ENCODE data around the gene PLAGL1.
"Not testable (repeated sequence)": the region's sequence is repeated elsewhere in the genome, so short reads cannot be mapped to it uniquely, and the experiment has no call there.

Gene PLAGL1

GRCh38 chr6:144047688-144048087 lies 39.6 kb upstream of the PLAGL1 start:
- no peaks in the 10 kb centered on the region for H3K9me3 ChIP-seq
- H3K27me3 ChIP-seq: no peaks in the 10 kb centered on the region
- H3K27ac ChIP-seq: no peak overlapping the region
- no peak overlapping the region for H3K4me3 ChIP-seq (ENCODE audit: low read depth in 1 of 2, low read length in 1 of 2)
- H3K36me3 ChIP-seq: no peaks in the 10 kb centered on the region
- TF ChIP-seq CTCF (IDR thresholded peaks at IDR 0.05): no peak
- no peaks in the 10 kb centered on the region for H3K4me1 ChIP-seq (ENCODE audit: control insufficient read depth in 1 of 2, insufficient read depth in 1 of 2, low read depth in 1 of 2, low read length in 1 of 2)

GRCh38 chr6:144046672-144047071 lies 38.6 kb upstream of the PLAGL1 start:
- H3K27ac ChIP-seq; H3K4me1 ChIP-seq (ENCODE audit: control insufficient read depth in 1 of 2, insufficient read depth in 1 of 2, low read depth in 1 of 2, low read length in 1 of 2); H3K27me3 ChIP-seq; H3K36me3 ChIP-seq; H3K4me3 ChIP-seq (ENCODE audit: low read depth in 1 of 2, low read length in 1 of 2); H3K9me3 ChIP-seq: not testable (repeated sequence)

GRCh38 chr6:144044989-144045388 lies 36.9 kb upstream of the PLAGL1 start:
- not testable (repeated sequence) for H3K4me3 ChIP-seq (ENCODE audit: low read depth in 1 of 2, low read length in 1 of 2); H3K27me3 ChIP-seq; H3K4me1 ChIP-seq (ENCODE audit: control insufficient read depth in 1 of 2, insufficient read depth in 1 of 2, low read depth in 1 of 2, low read length in 1 of 2); H3K9me3 ChIP-seq; H3K27ac ChIP-seq; H3K36me3 ChIP-seq

- Histone ChIP-seq H3K36me3 (no peaks in the 10 kb centered on the region), H3K27ac (peak overlapping the region; percentile 89), H3K27me3 (no peaks in the 10 kb centered on the region), H3K9me3 (no peaks in the 10 kb centered on the region), H3K4me3 (ENCODE audit: low read depth in 1 of 2, low read length in 1 of 2) (peak overlapping the region; percentile 62 to 86), H3K4me1 (ENCODE audit: control insufficient read depth in 1 of 2, insufficient read depth in 1 of 2, low read depth in 1 of 2, low read length in 1 of 2) (peaks cover 31 to 36% of the 10 kb centered on the region in 2 experiments)
- no peak for TF ChIP-seq CTCF (IDR thresholded peaks at IDR 0.05)
Observed at GRCh38 chr6:144036835-144037195, 28.8 kb upstream of the PLAGL1 start.

GRCh38 chr6:144036064-144036834 lies 28.2 kb upstream of the PLAGL1 start:
- H3K4me3 ChIP-seq (ENCODE audit: low read depth in 1 of 2, low read length in 1 of 2): peak overlapping the region; percentile 62 to 86
- H3K27me3 ChIP-seq: no peaks in the 10 kb centered on the region
- peaks cover 31 to 36% of the 10 kb centered on the region in 2 experiments for H3K4me1 ChIP-seq (ENCODE audit: control insufficient read depth in 1 of 2, insufficient read depth in 1 of 2, low read depth in 1 of 2, low read length in 1 of 2)
- TF ChIP-seq CTCF (IDR thresholded peaks at IDR 0.05): no peak
- H3K27ac ChIP-seq: peak overlapping the region; percentile 89
- H3K36me3 ChIP-seq: no peaks in the 10 kb centered on the region
- H3K9me3 ChIP-seq: no peaks in the 10 kb centered on the region

GRCh38 chr6:144035416-144035815 lies 27.4 kb upstream of the PLAGL1 start:
- peak overlapping the region; percentile 62 to 86 for H3K4me3 ChIP-seq (ENCODE audit: low read depth in 1 of 2, low read length in 1 of 2)
- H3K27me3 ChIP-seq: no peaks in the 10 kb centered on the region

More at GRCh38 chr6:144035416-144035815, 27.4 kb upstream of the PLAGL1 start:
- TF ChIP-seq CTCF (IDR thresholded peaks at IDR 0.05): no peak
- H3K27ac ChIP-seq: peak overlapping the region; percentile 89
- no peaks in the 10 kb centered on the region for H3K36me3 ChIP-seq
- peaks cover 31 to 36% of the 10 kb centered on the region in 2 experiments for H3K4me1 ChIP-seq (ENCODE audit: control insufficient read depth in 1 of 2, insufficient read depth in 1 of 2, low read depth in 1 of 2, low read length in 1 of 2)
- no peaks in the 10 kb centered on the region for H3K9me3 ChIP-seq
